ENCODE data around the gene ZFYVE28. TPM values are rescaled to one million over a fixed set of nuclear protein-coding genes. Genes with fewer than 3 reads are reported as not detected.
"Not testable (repeated sequence)": the region's sequence is repeated elsewhere in the genome, so short reads cannot be mapped to it uniquely, and the experiment has no call there.

The ZFYVE28 gene
- total and polyA plus RNA-seq, 2 donors (not counting 1 experiment from before 2014, with no cell fraction given) = 5.8 to 12.1 TPM

DNA sequence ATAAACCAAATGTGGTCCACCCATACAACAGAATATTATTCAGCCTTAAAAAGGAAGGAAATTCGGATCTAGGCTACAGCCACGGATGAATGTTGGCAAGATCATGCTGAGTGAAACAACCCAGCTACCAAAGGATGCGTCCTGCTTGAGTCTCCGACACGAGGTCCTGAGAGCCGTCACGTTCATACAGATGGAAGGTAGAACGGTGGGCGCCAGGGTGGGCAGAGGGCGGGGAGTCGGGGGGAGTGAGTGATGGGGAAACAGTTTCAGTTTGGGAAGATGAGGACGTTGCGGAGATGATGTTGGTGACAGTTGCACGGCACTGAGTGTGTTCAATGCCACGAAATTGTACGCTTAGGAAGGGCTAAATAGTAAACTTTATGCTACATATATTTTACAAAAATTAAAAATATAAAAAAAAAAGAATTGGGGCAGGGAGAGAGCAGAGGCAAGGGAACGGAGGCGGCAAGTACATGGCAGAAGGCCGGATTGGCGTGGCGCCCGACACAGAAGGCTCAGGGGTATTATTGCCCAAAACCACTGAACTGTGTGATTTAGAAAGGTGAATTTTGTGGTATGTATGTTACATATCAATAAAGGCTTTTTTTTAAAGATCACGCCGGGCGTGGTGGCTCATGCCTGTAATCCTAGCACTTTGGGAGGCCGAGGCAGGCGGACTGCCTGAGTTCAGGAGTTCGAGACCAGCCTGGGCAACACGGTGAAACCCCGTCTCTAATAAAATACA lies 141.7 kb downstream of the ZFYVE28 start:
- H3K4me2 ChIP-seq (replicated peaks; ENCODE audit: low read depth, low read length, poor library complexity, severe bottlenecking) = no peak overlapping the region
- CTCF ChIA-PET = no interaction called here
- no peaks in the 10 kb centered on the region for H4K20me1 ChIP-seq (ENCODE audit: control insufficient read depth, insufficient read depth, low read length, poor library complexity, severe bottlenecking)
- no peaks in the 10 kb centered on the region for H3K36me3 ChIP-seq (replicated peaks in 1 of 2; ENCODE audit: control extremely low read depth in 1 of 2, control insufficient read depth in 1 of 2, extremely low read depth in 1 of 2, insufficient read depth in 2 of 2, low read length in 1 of 2)
- 96% methylated on average over 12 of the region's 30 CpGs for WGBS (ENCODE audit: insufficient coverage)
- H2AFZ ChIP-seq (ENCODE audit: insufficient read depth, low read depth, low read length, poor library complexity, severe bottlenecking) = no peak overlapping the region
- peak overlapping the region; percentile 53 for H3K27ac Mint-ChIP-seq
- POLR2A ChIA-PET = no interaction called here
- DNase-seq (no peak), ATAC-seq (ENCODE audit: low read depth) (no peak)
- H3K4me3 ChIP-seq (ENCODE audit: control extremely low read depth in 1 of 5, extremely low read depth in 1 of 5, insufficient read depth in 1 of 5, low read depth in 2 of 5, low read length in 4 of 5) = no peak overlapping the region
- intact Hi-C loops (cut with micrococcal nuclease) = no loop called here
- no peaks in the 10 kb centered on the region for H3K9me3 ChIP-seq (ENCODE audit: control extremely low read depth in 1 of 3, control insufficient read depth in 2 of 3, insufficient read depth in 1 of 3, low read length in 2 of 3)
- H3K4me1 ChIP-seq (ENCODE audit: control insufficient read depth in 2 of 2, insufficient read depth in 2 of 2, low read length in 2 of 2) = peaks cover 9 to 11% of the 10 kb centered on the region in 2 donors
- H3K79me2 ChIP-seq (ENCODE audit: control insufficient read depth, insufficient read depth, low read length) = no peaks in the 10 kb centered on the region
- H3K27me3 ChIP-seq (replicated peaks in 1 of 4; ENCODE audit: control extremely low read depth in 1 of 4, control insufficient read depth in 3 of 4, insufficient read depth in 4 of 4, low read length in 3 of 4) = no peaks in the 10 kb centered on the region
- H3K4me1 Mint-ChIP-seq = peaks cover 20% of the 10 kb centered on the region
- TF ChIP-seq, protein P1, sequence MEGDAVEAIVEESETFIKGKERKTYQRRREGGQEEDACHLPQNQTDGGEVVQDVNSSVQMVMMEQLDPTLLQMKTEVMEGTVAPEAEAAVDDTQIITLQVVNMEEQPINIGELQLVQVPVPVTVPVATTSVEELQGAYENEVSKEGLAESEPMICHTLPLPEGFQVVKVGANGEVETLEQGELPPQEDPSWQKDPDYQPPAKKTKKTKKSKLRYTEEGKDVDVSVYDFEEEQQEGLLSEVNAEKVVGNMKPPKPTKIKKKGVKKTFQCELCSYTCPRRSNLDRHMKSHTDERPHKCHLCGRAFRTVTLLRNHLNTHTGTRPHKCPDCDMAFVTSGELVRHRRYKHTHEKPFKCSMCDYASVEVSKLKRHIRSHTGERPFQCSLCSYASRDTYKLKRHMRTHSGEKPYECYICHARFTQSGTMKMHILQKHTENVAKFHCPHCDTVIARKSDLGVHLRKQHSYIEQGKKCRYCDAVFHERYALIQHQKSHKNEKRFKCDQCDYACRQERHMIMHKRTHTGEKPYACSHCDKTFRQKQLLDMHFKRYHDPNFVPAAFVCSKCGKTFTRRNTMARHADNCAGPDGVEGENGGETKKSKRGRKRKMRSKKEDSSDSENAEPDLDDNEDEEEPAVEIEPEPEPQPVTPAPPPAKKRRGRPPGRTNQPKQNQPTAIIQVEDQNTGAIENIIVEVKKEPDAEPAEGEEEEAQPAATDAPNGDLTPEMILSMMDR (IDR thresholded peaks at IDR 0.05) = no peak
- TF ChIP-seq EZH2 (IDR thresholded peaks at IDR 0.05; ENCODE audit: borderline replicate concordance, insufficient read depth, low read depth, low read length, poor library complexity, severe bottlenecking) = no peak
- no peak overlapping the region for H3K27ac ChIP-seq (ENCODE audit: low read length in 2 of 2)
- no peaks in the 10 kb centered on the region for H3K27me3 Mint-ChIP-seq
- H3K4me3 Mint-ChIP-seq = no peak overlapping the region
- no peaks in the 10 kb centered on the region for H3K9me3 Mint-ChIP-seq (ENCODE audit: insufficient read depth)
- no peak overlapping the region for H3K9ac ChIP-seq (ENCODE audit: low read length)

DNA sequence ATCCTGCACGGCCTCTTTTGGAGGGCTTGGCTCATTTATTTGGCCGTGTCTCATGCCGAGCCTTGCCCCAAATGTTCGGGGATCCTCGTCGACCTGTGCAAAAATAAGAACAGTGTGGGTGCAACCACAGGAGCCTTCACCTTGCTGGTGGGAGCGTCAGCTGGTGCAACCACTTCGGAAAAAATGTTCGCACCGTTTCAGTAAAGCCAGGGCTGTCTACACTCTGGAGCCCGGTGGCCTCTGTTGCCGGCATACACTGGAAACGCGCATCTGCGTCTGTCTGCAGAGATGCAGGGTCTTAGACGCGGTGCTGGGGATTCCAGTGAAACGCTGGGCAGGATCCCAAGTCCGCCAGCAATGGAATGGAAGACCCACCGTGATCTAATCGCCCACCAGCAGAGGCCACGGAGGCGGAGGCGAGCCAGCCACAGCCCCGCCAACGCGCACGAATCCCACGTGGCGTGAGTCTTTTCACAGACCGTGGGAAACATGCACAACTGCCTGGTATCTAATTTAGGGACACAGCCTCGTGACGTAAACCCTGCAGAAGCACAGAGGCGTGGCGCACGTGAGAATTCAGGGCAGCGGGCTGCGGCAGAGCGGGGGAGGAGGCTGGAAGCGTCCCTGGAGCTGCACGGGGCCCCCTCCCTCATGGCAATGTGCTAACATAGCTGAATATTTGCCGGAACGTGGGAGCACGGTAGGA lies 142.7 kb downstream of the ZFYVE28 start:
- intact Hi-C loops (cut with micrococcal nuclease) = no loop called here
- Histone ChIP-seq H2AFZ (ENCODE audit: insufficient read depth, low read depth, low read length, poor library complexity, severe bottlenecking) (no peak overlapping the region), H4K20me1 (ENCODE audit: control insufficient read depth, insufficient read depth, low read length, poor library complexity, severe bottlenecking) (no peaks in the 10 kb centered on the region), H3K4me2 (replicated peaks; ENCODE audit: low read depth, low read length, poor library complexity, severe bottlenecking) (no peak overlapping the region), H3K9me3 (ENCODE audit: control extremely low read depth in 1 of 3, control insufficient read depth in 2 of 3, insufficient read depth in 1 of 3, low read length in 2 of 3) (no peaks in the 10 kb centered on the region), H3K36me3 (replicated peaks in 1 of 2; ENCODE audit: control extremely low read depth in 1 of 2, control insufficient read depth in 1 of 2, extremely low read depth in 1 of 2, insufficient read depth in 2 of 2, low read length in 1 of 2) (no peaks in the 10 kb centered on the region), H3K27ac (ENCODE audit: low read length in 2 of 2) (no peak overlapping the region), H3K9ac (ENCODE audit: low read length) (no peak overlapping the region), H3K4me3 (ENCODE audit: control extremely low read depth in 1 of 5, extremely low read depth in 1 of 5, insufficient read depth in 1 of 5, low read depth in 2 of 5, low read length in 4 of 5) (no peak overlapping the region), H3K79me2 (ENCODE audit: control insufficient read depth, insufficient read depth, low read length) (no peaks in the 10 kb centered on the region), H3K4me1 (ENCODE audit: control insufficient read depth in 2 of 2, insufficient read depth in 2 of 2, low read length in 2 of 2) (peaks cover 0 to under 1% of the 10 kb centered on the region in 2 donors), H3K27me3 (replicated peaks in 1 of 4; ENCODE audit: control extremely low read depth in 1 of 4, control insufficient read depth in 3 of 4, insufficient read depth in 4 of 4, low read length in 3 of 4) (no peaks in the 10 kb centered on the region)
- DNase-seq (no peak), ATAC-seq (ENCODE audit: low read depth) (no peak)
- Mint-ChIP-seq H3K4me1 (peaks cover 10% of the 10 kb centered on the region), H3K27ac (no peak overlapping the region), H3K9me3 (ENCODE audit: insufficient read depth) (no peaks in the 10 kb centered on the region), H3K27me3 (no peaks in the 10 kb centered on the region), H3K4me3 (no peak overlapping the region)
- 96% methylated on average over 44 of the region's 44 CpGs for WGBS (ENCODE audit: insufficient coverage)
- TF ChIP-seq, protein P1 (IDR thresholded peaks at IDR 0.05) = no peak
- no peak for TF ChIP-seq EZH2 (IDR thresholded peaks at IDR 0.05; ENCODE audit: borderline replicate concordance, insufficient read depth, low read depth, low read length, poor library complexity, severe bottlenecking)
- POLR2A ChIA-PET = no interaction called here
- CTCF ChIA-PET = no interaction called here

DNA sequence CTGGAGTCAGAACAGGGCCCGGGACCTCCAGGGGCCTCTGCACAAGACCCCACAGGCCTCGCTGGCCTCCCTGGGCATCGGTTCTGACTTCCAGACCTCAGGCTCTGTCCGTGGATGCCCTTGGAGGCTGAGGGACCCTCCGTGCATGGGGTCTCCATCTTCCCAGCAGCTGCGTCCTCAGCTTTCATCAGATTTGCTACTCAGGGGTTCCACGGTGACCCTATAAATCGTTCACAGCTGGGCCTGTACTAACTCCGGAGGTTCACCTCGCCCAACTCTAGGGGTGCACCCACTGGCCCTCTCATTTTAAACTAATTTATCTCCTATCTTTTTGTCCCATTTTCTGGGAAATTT lies 143.4 kb downstream of the ZFYVE28 start:
- H3K4me1 Mint-ChIP-seq; H3K4me3 ChIP-seq (ENCODE audit: control extremely low read depth in 1 of 5, extremely low read depth in 1 of 5, insufficient read depth in 1 of 5, low read depth in 2 of 5, low read length in 4 of 5); H3K9me3 ChIP-seq (ENCODE audit: control extremely low read depth in 1 of 3, control insufficient read depth in 2 of 3, insufficient read depth in 1 of 3, low read length in 2 of 3); H3K27me3 ChIP-seq (replicated peaks in 1 of 4; ENCODE audit: control extremely low read depth in 1 of 4, control insufficient read depth in 3 of 4, insufficient read depth in 4 of 4, low read length in 3 of 4); H3K9ac ChIP-seq (ENCODE audit: low read length); DNase-seq; H3K79me2 ChIP-seq (ENCODE audit: control insufficient read depth, insufficient read depth, low read length); H3K4me3 Mint-ChIP-seq; H3K27ac Mint-ChIP-seq; H3K4me2 ChIP-seq (replicated peaks; ENCODE audit: low read depth, low read length, poor library complexity, severe bottlenecking); CTCF ChIA-PET; H3K27me3 Mint-ChIP-seq; H3K27ac ChIP-seq (ENCODE audit: low read length in 2 of 2); intact Hi-C loops (cut with micrococcal nuclease); ATAC-seq (ENCODE audit: low read depth); H4K20me1 ChIP-seq (ENCODE audit: control insufficient read depth, insufficient read depth, low read length, poor library complexity, severe bottlenecking); H3K4me1 ChIP-seq (ENCODE audit: control insufficient read depth in 2 of 2, insufficient read depth in 2 of 2, low read length in 2 of 2); H3K9me3 Mint-ChIP-seq (ENCODE audit: insufficient read depth); POLR2A ChIA-PET; H2AFZ ChIP-seq (ENCODE audit: insufficient read depth, low read depth, low read length, poor library complexity, severe bottlenecking); H3K36me3 ChIP-seq (replicated peaks in 1 of 2; ENCODE audit: control extremely low read depth in 1 of 2, control insufficient read depth in 1 of 2, extremely low read depth in 1 of 2, insufficient read depth in 2 of 2, low read length in 1 of 2): not testable (repeated sequence)
- WGBS (ENCODE audit: insufficient coverage) = 96% methylated on average over 10 of the region's 10 CpGs

Measured in B cell (primary cell).